HCT116 (cell line): ENCODE results near the gene HGF. TPM values are rescaled to one million over a fixed set of nuclear protein-coding genes. Genes with fewer than 3 reads are reported as not detected.

Experiments
- ATAC-seq: fragments of 200-7000 bp; cut with Tn5 transposase; 2 replicates; pipeline ENCODE4 v1.9.1; 2020; ENCODE audit warnings: mild to moderate bottlenecking, moderate library complexity
- BruUV-seq: library from RNA; stranded (reverse); fragments of 400-500 nt; replicated peaks from 2 replicates; lab custom pipeline; 2021; lab: Mats Ljungman, UMichigan
- CTCF ChIA-PET: fragments of 300-600 bp; sonication (Branson Sonifier 250); formaldehyde crosslinking; loops from one replicate; lab custom pipeline; 2021; ENCODE audit warnings: antibody characterized with exemption; lab: Charles Lee
- POLR2A ChIA-PET: fragments of 300-600, 350-600 bp; sonication (Branson Sonifier 250); formaldehyde crosslinking; loops from one replicate; lab custom pipeline; 2021; ENCODE audit warnings: antibody characterized with exemption; lab: Charles Lee
- RAD21 ChIA-PET, 2 experiments: fragments of 300-600 bp; sonication (Branson Sonifier 250); formaldehyde crosslinking; loops; one replicate each; lab custom pipeline; 2023; ENCODE audit warnings: low total read pairs in 2 of 2; ENCODE audit not compliant: uncharacterized antibody in 2 of 2, unreplicated experiment in 2 of 2, low non-redundant PET in 1 of 2; lab: Charles Lee
- DNase-seq: peaks from one replicate; pipeline ENCODE4 v3.0.0-alpha.2; 2010; ENCODE audit warnings: low read depth, low spot score
- H2AFZ ChIP-seq: fragments of 200-600 bp; shearing (Covaris generic), sonication (generic); 2 replicates; pipeline ENCODE4 v1.6.1; 2017; ENCODE audit warnings: low read depth, mixed run types, mixed read lengths, antibody characterized with exemption, low read length; ENCODE audit not compliant: poor library complexity, severe bottlenecking
- H3K27ac ChIP-seq: 2 replicates; pipeline ENCODE4 v1.5.1; 2012; ENCODE audit warnings: low read depth, low read length
- H3K27me3 ChIP-seq: fragments of 200-600 bp; sonication (generic); 2 replicates; pipeline ENCODE4 v1.6.1; 2016; ENCODE audit warnings: mixed run types, low read length, mixed read lengths; ENCODE audit not compliant: insufficient read depth
- H3K36me3 ChIP-seq, 2 experiments: fragments of 200-500 bp in 1 of 2; fragments of 200-600 bp in 1 of 2; sonication (Bioruptor generic) in 1 of 2; sonication (generic) in 1 of 2; 2 replicates each; pipeline versions ENCODE4 v1.5.1 to v1.6.1; 2014 to 2016; ENCODE audit warnings: low read length in 2 of 2, inconsistent platforms in 1 of 2, mixed read lengths in 1 of 2, mixed run types in 1 of 2; ENCODE audit not compliant: insufficient read depth in 2 of 2, control insufficient read depth in 1 of 2
- H3K4me1 ChIP-seq, 2 experiments: fragments of 200-600 bp in 1 of 2; sonication (generic) in 1 of 2; 2 replicates each; pipeline versions ENCODE4 v1.5.1 to v1.6.1; 2012 to 2017; ENCODE audit warnings: low read length in 2 of 2, inconsistent platforms in 1 of 2, mild to moderate bottlenecking in 1 of 2, mixed read lengths in 1 of 2, mixed run types in 1 of 2, moderate library complexity in 1 of 2; ENCODE audit not compliant: insufficient read depth in 2 of 2, control insufficient read depth in 1 of 2
- H3K4me2 ChIP-seq: fragments of 200-600 bp; sonication (generic); 2 replicates; pipeline ENCODE4 v1.6.1; 2017; ENCODE audit warnings: mixed run types, low read length, mixed read lengths
- H3K4me3 ChIP-seq, 2 experiments: fragments of 200-600 bp in 1 of 2; sonication (generic) in 1 of 2; replicated peaks in 1 of 2; 2 replicates each; pipeline ENCODE4 v1.5.1; 2011 to 2016; ENCODE audit warnings: low read length in 2 of 2, control low read depth in 1 of 2, low read depth in 1 of 2, mild to moderate bottlenecking in 1 of 2, mixed read lengths in 1 of 2, mixed run types in 1 of 2
- H3K79me2 ChIP-seq: fragments of 200-600 bp; sonication (generic); 2 replicates; pipeline ENCODE4 v1.6.1; 2017; ENCODE audit warnings: mild to moderate bottlenecking, mixed run types, low read length, moderate library complexity, mixed read lengths; ENCODE audit not compliant: insufficient read depth
- H3K9ac ChIP-seq: fragments of 200-600 bp; sonication (generic); 2 replicates; pipeline ENCODE4 v1.6.1; 2016; ENCODE audit warnings: low read length, mixed read lengths
- H3K9me2 ChIP-seq: fragments of 200-600 bp; sonication (generic), shearing (Covaris generic); 2 replicates; pipeline ENCODE4 v1.6.1; 2017; ENCODE audit warnings: mixed run types, mild to moderate bottlenecking, moderate library complexity; ENCODE audit not compliant: insufficient read depth
- H3K9me3 ChIP-seq, 2 experiments: fragments of 200-500 bp in 1 of 2; fragments of 200-600 bp in 1 of 2; sonication (Bioruptor generic) in 1 of 2; sonication (generic) in 1 of 2; 2 replicates each; pipeline ENCODE4 v1.6.1; 2014 to 2017; ENCODE audit warnings: low read length in 2 of 2, mixed read lengths in 2 of 2, inconsistent platforms in 1 of 2, low read depth in 1 of 2, mild to moderate bottlenecking in 1 of 2, mixed run types in 1 of 2, moderate library complexity in 1 of 2; ENCODE audit not compliant: control insufficient read depth in 1 of 2, insufficient read depth in 1 of 2
- H4K20me1 ChIP-seq: fragments of 200-600 bp; sonication (generic), shearing (Covaris generic); 2 replicates; pipeline ENCODE4 v1.6.1; 2017; ENCODE audit warnings: mixed run types, mild to moderate bottlenecking, moderate library complexity; ENCODE audit not compliant: insufficient read depth
- CBX3 ChIP-seq: IDR thresholded peaks from 2 replicates; pipeline ENCODE4 v1.6.1; 2012; ENCODE audit warnings: low read depth
- CEBPB ChIP-seq: IDR thresholded peaks from 2 replicates; pipeline ENCODE4 v1.6.1; 2012; ENCODE audit warnings: low read depth
- EGR1 ChIP-seq: IDR thresholded peaks from 2 replicates; pipeline ENCODE4 v1.6.1; 2012; ENCODE audit warnings: low read depth
- EZH2 ChIP-seq: fragments of 200-600 bp; sonication (generic); IDR thresholded peaks from 2 replicates; pipeline ENCODE4 v1.6.1; 2017; ENCODE audit warnings: antibody characterized with exemption, mixed run types
- EZH2phosphoT487 ChIP-seq: fragments of 200-600 bp; IDR thresholded peaks from 2 replicates; pipeline ENCODE4 v1.6.1; 2018; ENCODE audit warnings: antibody characterized with exemption, borderline replicate concordance
- JUND ChIP-seq: IDR thresholded peaks from 2 replicates; pipeline ENCODE4 v1.6.1; 2012
- POLR2A ChIP-seq: IDR thresholded peaks from 2 replicates; pipeline ENCODE4 v1.7.0; 2011; ENCODE audit warnings: borderline replicate concordance; ENCODE audit not compliant: insufficient read depth, insufficient read length; ENCODE audit errors: extremely low read depth
- POLR2AphosphoS5 ChIP-seq: IDR thresholded peaks from 2 replicates; pipeline ENCODE4 v1.6.1; 2011; ENCODE audit warnings: mild to moderate bottlenecking, low read depth, low read length, moderate library complexity
- RAD21 ChIP-seq: IDR thresholded peaks from 2 replicates; pipeline ENCODE4 v1.6.1; 2012; ENCODE audit warnings: low read depth, mild to moderate bottlenecking
- SIN3A ChIP-seq: IDR thresholded peaks from 2 replicates; pipeline ENCODE4 v1.6.1; 2012; ENCODE audit warnings: low read depth
- SP1 ChIP-seq: IDR thresholded peaks from 2 replicates; pipeline ENCODE4 v1.6.1; 2012; ENCODE audit warnings: low read depth
- SRF ChIP-seq: IDR thresholded peaks from 2 replicates; pipeline ENCODE4 v1.6.1; 2012; ENCODE audit warnings: low read depth
- ZFX ChIP-seq: fragments of 450-650 bp; IDR thresholded peaks from 2 replicates; pipeline ENCODE4 v1.6.1; 2017
- ZNF274 ChIP-seq: fragments of 200-500 bp; sonication (Bioruptor generic); IDR thresholded peaks from 2 replicates; pipeline ENCODE4 v1.6.1; 2014; ENCODE audit warnings: mild to moderate bottlenecking, low read depth, low read length, inconsistent platforms
- intact Hi-C: fragments of 100-400 bp; cut with micrococcal nuclease; formaldehyde crosslinking; loops from 2 replicates; pipeline ENCODE4 v1.10.0; 2022
- total RNA-seq: library from RNA; stranded (reverse); gene quantifications from one replicate; pipeline ENCODE4 v1.2.1, GENCODE V29; 2021; ENCODE audit not compliant: unreplicated experiment
- TF ChIP-seq, protein P1 (sequence below), 3 experiments: fragments of 200-600 bp in 1 of 3; sonication (generic) in 1 of 3; IDR thresholded peaks in 2 of 3; conservative IDR thresholded peaks in 1 of 3; 2 replicates each; pipeline ENCODE4 v1.5.1; 2012 to 2017; ENCODE audit warnings: low read depth in 2 of 3, low read length in 2 of 3, antibody characterized with exemption in 1 of 3, borderline replicate concordance in 1 of 3, control low read depth in 1 of 3, mild to moderate bottlenecking in 1 of 3, mixed read lengths in 1 of 3, mixed run types in 1 of 3, moderate library complexity in 1 of 3; ENCODE audit not compliant: insufficient read depth in 1 of 3
- TF ChIP-seq, protein P2 (sequence below): IDR thresholded peaks from 2 replicates; pipeline ENCODE4 v1.6.1; 2012
- TF ChIP-seq, protein P3 (sequence below): IDR thresholded peaks from 2 replicates; pipeline ENCODE4 v1.6.1; 2012
- TF ChIP-seq, protein P4 (sequence below): IDR thresholded peaks from 2 replicates; pipeline ENCODE4 v1.6.1; 2012; ENCODE audit warnings: low read depth

The HGF gene
- total RNA-seq, 1 experiment from 2014 or later, result 0.15 TPM

DNA sequence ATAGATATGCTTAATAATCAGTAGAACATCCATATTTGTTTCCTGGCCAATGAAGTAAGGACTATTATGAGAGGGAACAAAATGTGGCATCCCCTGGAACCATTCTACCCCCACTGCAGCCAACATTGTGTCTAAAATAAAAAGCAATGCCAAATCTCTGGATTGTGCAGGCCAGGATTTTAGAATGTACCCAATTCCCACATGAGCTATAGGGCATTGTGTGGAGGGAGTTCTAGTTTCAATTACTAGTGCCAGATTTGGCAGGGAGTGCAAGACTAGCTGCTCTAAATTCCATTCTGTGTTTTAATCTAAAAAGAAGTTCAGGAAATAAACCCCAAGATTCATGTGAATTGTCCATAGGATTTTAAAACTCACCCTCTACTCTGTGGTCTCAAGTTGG, 112.3 kb downstream of the HGF start:
- no peak for TF ChIP-seq CBX3
- TF ChIP-seq EZH2phosphoT487, result no peak
- ChIA-PET CTCF (no interaction called here), POLR2A (no interaction called here), RAD21 (no interaction called here)
- no TSS peak for BruUV-seq
- H3K9me3 ChIP-seq, result peaks cover 0 to 6% of the 10 kb centered on the region in 2 experiments; a peak in 1 of 4 replicates
- intact Hi-C loops, result no loop called here
- H3K9me2 ChIP-seq, result no peaks in the 10 kb centered on the region; the same call in 1 of the 2 replicates
- no peak overlapping the region for H3K4me2 ChIP-seq
- peak overlapping the region; percentile 1 for H2AFZ ChIP-seq
- DNase-seq (no peak), ATAC-seq (no peak)
- H3K4me3 ChIP-seq, result no peak overlapping the region
- no peaks in the 10 kb centered on the region for H3K79me2 ChIP-seq
- H3K27ac ChIP-seq, result no peak overlapping the region
- no peaks in the 10 kb centered on the region for H3K27me3 ChIP-seq
- no peak overlapping the region for H3K9ac ChIP-seq
- no peaks in the 10 kb centered on the region for H4K20me1 ChIP-seq
- H3K4me1 ChIP-seq, result no peaks in the 10 kb centered on the region
- no peaks in the 10 kb centered on the region for H3K36me3 ChIP-seq

DNA sequence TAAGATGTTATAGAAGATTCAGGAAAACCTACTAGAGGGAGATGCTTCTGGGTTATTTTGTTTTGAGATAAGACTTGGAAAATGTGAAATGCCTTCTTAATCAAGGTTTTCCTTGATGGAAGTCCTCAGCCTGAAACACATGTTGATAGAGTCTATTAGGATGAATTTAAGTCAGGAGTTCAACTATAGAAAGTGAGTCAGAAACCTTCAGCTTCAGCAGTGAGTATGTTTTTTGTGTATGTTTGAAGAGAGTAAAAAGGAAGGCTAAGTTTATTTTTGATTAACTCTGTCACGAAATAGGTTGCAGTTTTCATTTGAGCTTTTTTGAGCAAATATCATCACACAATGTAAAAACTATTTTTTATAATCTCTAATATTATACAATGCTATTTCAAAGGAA, 114.6 kb downstream of the HGF start:
- CTCF ChIA-PET, result no interaction called here
- no peak overlapping the region for H3K27ac ChIP-seq
- H3K9me3 ChIP-seq, result peaks cover 0 to 13% of the 10 kb centered on the region in 2 experiments; a peak in 1 of 4 replicates
- H4K20me1 ChIP-seq, result no peaks in the 10 kb centered on the region
- no peaks in the 10 kb centered on the region for H3K27me3 ChIP-seq
- intact Hi-C loops, result no loop called here
- no peaks in the 10 kb centered on the region; the same call in 1 of the 2 replicates for H3K9me2 ChIP-seq
- no peaks in the 10 kb centered on the region for H3K4me1 ChIP-seq
- no peaks in the 10 kb centered on the region for H3K79me2 ChIP-seq
- RAD21 ChIA-PET, result no interaction called here
- POLR2A ChIA-PET, result no interaction called here
- H2AFZ ChIP-seq, result no peak overlapping the region
- no peak overlapping the region for H3K9ac ChIP-seq
- no peaks in the 10 kb centered on the region for H3K36me3 ChIP-seq
- no peak overlapping the region for H3K4me2 ChIP-seq
- no TSS peak for BruUV-seq
- no peak for DNase-seq
- ATAC-seq, result no peak
- no peak overlapping the region for H3K4me3 ChIP-seq
- TF ChIP-seq POLR2A (no peak), SIN3A (no peak), EGR1 (no peak), EZH2 (no peak), ZFX (no peak), SP1 (no peak), RAD21 (no peak), JUND (no peak), ZNF274 (no peak), CBX3 (no peak), CEBPB (no peak), POLR2AphosphoS5 (no peak), SRF (no peak)
- TF ChIP-seq, protein P1, sequence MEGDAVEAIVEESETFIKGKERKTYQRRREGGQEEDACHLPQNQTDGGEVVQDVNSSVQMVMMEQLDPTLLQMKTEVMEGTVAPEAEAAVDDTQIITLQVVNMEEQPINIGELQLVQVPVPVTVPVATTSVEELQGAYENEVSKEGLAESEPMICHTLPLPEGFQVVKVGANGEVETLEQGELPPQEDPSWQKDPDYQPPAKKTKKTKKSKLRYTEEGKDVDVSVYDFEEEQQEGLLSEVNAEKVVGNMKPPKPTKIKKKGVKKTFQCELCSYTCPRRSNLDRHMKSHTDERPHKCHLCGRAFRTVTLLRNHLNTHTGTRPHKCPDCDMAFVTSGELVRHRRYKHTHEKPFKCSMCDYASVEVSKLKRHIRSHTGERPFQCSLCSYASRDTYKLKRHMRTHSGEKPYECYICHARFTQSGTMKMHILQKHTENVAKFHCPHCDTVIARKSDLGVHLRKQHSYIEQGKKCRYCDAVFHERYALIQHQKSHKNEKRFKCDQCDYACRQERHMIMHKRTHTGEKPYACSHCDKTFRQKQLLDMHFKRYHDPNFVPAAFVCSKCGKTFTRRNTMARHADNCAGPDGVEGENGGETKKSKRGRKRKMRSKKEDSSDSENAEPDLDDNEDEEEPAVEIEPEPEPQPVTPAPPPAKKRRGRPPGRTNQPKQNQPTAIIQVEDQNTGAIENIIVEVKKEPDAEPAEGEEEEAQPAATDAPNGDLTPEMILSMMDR (IDR thresholded peaks at IDR 0.05 in 2 of 3, conservative IDR thresholded peaks at IDR 0.05 in 1 of 3; ENCODE audit: borderline replicate concordance in 1 of 3, insufficient read depth in 1 of 3, low read depth in 2 of 3, low read length in 2 of 3), result no peak
- TF ChIP-seq, protein P2, sequence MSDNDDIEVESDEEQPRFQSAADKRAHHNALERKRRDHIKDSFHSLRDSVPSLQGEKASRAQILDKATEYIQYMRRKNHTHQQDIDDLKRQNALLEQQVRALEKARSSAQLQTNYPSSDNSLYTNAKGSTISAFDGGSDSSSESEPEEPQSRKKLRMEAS, result no peak
- TF ChIP-seq, protein P3, sequence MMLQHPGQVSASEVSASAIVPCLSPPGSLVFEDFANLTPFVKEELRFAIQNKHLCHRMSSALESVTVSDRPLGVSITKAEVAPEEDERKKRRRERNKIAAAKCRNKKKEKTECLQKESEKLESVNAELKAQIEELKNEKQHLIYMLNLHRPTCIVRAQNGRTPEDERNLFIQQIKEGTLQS, result no peak
- TF ChIP-seq, protein P4, sequence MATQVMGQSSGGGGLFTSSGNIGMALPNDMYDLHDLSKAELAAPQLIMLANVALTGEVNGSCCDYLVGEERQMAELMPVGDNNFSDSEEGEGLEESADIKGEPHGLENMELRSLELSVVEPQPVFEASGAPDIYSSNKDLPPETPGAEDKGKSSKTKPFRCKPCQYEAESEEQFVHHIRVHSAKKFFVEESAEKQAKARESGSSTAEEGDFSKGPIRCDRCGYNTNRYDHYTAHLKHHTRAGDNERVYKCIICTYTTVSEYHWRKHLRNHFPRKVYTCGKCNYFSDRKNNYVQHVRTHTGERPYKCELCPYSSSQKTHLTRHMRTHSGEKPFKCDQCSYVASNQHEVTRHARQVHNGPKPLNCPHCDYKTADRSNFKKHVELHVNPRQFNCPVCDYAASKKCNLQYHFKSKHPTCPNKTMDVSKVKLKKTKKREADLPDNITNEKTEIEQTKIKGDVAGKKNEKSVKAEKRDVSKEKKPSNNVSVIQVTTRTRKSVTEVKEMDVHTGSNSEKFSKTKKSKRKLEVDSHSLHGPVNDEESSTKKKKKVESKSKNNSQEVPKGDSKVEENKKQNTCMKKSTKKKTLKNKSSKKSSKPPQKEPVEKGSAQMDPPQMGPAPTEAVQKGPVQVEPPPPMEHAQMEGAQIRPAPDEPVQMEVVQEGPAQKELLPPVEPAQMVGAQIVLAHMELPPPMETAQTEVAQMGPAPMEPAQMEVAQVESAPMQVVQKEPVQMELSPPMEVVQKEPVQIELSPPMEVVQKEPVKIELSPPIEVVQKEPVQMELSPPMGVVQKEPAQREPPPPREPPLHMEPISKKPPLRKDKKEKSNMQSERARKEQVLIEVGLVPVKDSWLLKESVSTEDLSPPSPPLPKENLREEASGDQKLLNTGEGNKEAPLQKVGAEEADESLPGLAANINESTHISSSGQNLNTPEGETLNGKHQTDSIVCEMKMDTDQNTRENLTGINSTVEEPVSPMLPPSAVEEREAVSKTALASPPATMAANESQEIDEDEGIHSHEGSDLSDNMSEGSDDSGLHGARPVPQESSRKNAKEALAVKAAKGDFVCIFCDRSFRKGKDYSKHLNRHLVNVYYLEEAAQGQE, result no peak
